GM12873 (cell line): ENCODE results near the gene TMEM107.

Experiments
- CTCF ChIP-seq: IDR thresholded peaks from 2 replicates; pipeline ENCODE4 v1.5.1; 2012; ENCODE audit warnings: low read depth, mild to moderate bottlenecking, moderate library complexity, low read length, control low read depth; ENCODE audit not compliant: insufficient read depth; ENCODE audit errors: missing control alignments

TMEM107 gene

GRCh38 chr17:8147805-8148404, 28.3 kb downstream of the TMEM107 start:
- no peak for TF ChIP-seq CTCF

GRCh38 chr17:8147141-8147804, 28.9 kb downstream of the TMEM107 start:
- no peak for TF ChIP-seq CTCF

DNA sequence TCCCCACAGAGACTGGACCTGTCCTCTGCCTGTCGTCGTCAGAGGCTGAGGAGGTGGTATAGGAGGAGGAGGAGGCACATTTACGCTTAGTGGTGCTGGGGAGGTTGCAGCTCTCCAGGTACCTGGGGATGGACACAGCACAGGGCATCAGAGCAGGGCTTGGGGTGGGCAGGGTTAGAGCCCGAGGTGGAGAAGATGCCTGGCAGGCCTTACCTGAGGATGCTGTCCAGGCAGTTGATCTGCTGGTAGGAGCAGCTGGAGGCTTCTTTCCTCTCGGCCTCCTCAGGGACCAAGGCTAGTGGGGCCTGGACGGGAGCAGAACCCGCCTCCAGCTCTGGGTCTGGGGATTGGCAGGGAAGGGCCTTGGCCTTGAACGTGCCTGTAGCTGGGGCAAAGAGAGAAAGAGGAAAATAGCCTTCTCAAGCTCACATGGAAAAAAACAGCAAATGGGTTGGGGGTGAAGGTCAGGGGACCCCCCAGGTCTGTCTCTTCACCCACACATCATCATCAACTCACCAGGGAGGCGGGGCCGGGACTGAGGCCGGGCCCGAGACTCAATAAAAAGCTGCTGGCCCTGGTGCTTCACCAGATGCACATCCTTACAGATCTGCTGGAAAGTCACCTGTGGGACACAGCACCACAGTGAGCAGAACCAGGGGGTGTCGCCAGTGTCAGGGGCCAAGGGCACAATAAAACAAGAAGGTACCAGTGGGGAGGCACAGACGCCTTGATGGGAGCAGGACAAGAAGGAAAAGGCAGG, 29.6 kb downstream of the TMEM107 start:
- no peak for TF ChIP-seq CTCF

DNA sequence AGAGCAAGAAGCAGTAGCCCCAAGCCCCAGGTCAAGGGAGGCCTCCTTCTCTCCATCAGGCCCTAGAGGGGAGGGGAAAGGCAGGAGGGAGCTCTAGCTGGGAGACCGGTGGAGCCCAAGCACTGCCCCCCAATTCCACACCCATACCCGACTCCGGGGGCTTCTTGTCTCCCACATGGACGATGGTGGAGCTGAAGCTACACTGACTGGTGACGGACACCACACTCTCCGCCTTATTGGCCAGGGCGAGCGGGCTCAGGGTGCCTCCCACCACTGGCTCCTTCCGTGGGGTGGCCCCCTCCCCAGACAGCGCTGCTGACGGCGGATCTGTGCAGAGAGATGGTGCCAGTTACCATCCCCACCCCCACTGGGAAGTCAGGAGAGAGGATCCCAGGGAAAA, 30.4 kb downstream of the TMEM107 start:
- TF ChIP-seq CTCF: no peak

GRCh38 chr17:8144401-8145231, 31.6 kb downstream of the TMEM107 start:
- no peak for TF ChIP-seq CTCF

DNA sequence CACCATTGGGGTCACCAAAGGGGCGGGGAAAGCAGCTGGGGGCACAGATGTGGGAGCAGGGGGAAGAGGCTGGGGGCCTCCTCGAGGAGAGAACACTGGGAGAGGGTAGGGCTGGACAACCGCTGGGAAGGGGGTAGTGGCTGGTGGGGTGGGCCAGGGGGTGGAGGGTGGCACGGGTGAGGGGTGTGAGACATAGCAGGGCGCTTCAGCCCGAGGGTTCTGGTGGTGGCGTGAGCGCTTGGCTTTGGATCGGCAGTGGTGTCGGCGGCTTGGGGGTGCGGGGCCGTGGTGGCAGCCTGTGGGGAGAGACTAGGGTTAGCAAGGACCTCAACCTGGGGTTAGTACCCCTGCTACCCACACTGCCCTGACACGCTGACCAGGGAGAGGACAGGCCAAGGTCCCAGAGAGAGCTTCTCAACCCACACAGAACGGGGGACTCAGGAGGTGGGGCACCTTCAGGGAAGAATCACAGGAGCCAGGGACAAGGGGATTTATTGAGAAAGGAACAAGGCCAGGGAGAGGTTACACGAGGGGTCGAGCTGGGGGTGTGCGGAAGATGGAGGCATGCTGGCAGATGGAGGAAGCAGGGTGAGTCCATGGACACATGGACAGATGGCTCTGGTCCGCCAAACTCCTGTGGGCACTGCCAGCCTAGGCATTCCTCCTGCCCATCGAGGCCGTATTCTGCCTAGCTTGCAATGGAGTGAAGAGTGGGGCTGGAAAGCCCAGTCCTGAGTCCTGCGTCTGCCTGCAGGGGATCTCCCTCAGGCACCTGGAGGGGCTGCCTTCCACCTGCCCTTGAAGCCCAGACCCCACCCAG, 32.4 kb downstream of the TMEM107 start:
- TF ChIP-seq CTCF: no peak
